Ishikawa (cell line): Measurements from ENCODE around the gene GALNT6.

Experiments
- CEBPB ChIP-seq: IDR thresholded peaks from 2 replicates; pipeline ENCODE4 v1.6.1; 2012
- CREB1 ChIP-seq: IDR thresholded peaks from 2 replicates; pipeline ENCODE4 v1.6.1; 2012; ENCODE audit warnings: low read depth
- EGR1 ChIP-seq: IDR thresholded peaks from 2 replicates; pipeline ENCODE4 v1.6.1; 2012
- EP300 ChIP-seq: IDR thresholded peaks from 2 replicates; pipeline ENCODE4 v1.6.1; 2012; ENCODE audit warnings: borderline replicate concordance
- FOXM1 ChIP-seq: IDR thresholded peaks from 2 replicates; pipeline ENCODE4 v1.6.1; 2012; ENCODE audit warnings: low read depth, borderline replicate concordance
- NFIC ChIP-seq: IDR thresholded peaks from 2 replicates; pipeline ENCODE4 v1.6.1; 2012
- RAD21 ChIP-seq: IDR thresholded peaks from 2 replicates; pipeline ENCODE4 v1.6.1; 2012; ENCODE audit warnings: low read depth
- TAF1 ChIP-seq: IDR thresholded peaks from 2 replicates; pipeline ENCODE4 v1.6.1; 2012; ENCODE audit warnings: low read depth, mild to moderate bottlenecking
- TCF12 ChIP-seq: IDR thresholded peaks from 2 replicates; pipeline ENCODE4 v1.6.1; 2012; ENCODE audit warnings: low read depth
- TEAD4 ChIP-seq: IDR thresholded peaks from 2 replicates; pipeline ENCODE4 v1.6.1; 2012
- YY1 ChIP-seq: IDR thresholded peaks from 2 replicates; pipeline ENCODE4 v1.6.1; 2012; ENCODE audit warnings: low read depth
- ZBTB7A ChIP-seq: IDR thresholded peaks from 2 replicates; pipeline ENCODE4 v1.6.1; 2012; ENCODE audit warnings: low read depth
- TF ChIP-seq, protein P1 (sequence below): IDR thresholded peaks from 2 replicates; pipeline ENCODE4 v1.6.1; 2012
- TF ChIP-seq, protein P2 (sequence below): IDR thresholded peaks from 2 replicates; pipeline ENCODE4 v1.6.1; 2012
- TF ChIP-seq, protein P3 (sequence below): IDR thresholded peaks from 2 replicates; pipeline ENCODE4 v1.6.1; 2012; ENCODE audit warnings: low read depth, mild to moderate bottlenecking

GALNT6 gene

DNA sequence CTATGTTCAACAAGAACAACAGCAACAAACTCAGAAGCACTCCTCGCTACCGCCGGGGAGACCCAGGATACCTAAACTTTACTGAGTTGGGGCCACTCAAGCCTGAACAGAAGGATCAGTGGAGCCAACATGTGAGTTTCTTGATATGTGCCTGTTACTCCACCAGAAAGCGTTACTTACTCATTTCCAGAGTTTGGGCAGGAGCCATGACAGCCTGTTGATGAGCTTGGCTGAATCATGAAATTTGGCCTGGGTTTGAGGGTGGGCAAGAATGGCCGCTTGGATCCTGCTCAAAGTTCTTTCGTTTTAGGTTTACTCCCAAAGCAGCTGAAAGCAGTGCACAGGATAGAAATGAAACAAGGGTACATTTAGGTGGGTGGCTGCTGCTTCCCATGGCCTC, 12.0 kb upstream of the GALNT6 start:
- TF ChIP-seq FOXM1 = no peak
- no peak for TF ChIP-seq ZBTB7A
- no peak for TF ChIP-seq CEBPB
- TF ChIP-seq EGR1 = no peak
- TF ChIP-seq EP300 = no peak
- no peak for TF ChIP-seq CREB1
- TF ChIP-seq NFIC = no peak
- TF ChIP-seq TAF1 = no peak
- TF ChIP-seq, protein P1, sequence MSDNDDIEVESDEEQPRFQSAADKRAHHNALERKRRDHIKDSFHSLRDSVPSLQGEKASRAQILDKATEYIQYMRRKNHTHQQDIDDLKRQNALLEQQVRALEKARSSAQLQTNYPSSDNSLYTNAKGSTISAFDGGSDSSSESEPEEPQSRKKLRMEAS = no peak
- TF ChIP-seq YY1 = no peak
- TF ChIP-seq TEAD4 = no peak
- TF ChIP-seq, protein P2, sequence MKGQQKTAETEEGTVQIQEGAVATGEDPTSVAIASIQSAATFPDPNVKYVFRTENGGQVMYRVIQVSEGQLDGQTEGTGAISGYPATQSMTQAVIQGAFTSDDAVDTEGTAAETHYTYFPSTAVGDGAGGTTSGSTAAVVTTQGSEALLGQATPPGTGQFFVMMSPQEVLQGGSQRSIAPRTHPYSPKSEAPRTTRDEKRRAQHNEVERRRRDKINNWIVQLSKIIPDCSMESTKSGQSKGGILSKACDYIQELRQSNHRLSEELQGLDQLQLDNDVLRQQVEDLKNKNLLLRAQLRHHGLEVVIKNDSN = no peak
- TF ChIP-seq RAD21 = no peak
- TF ChIP-seq, protein P3, sequence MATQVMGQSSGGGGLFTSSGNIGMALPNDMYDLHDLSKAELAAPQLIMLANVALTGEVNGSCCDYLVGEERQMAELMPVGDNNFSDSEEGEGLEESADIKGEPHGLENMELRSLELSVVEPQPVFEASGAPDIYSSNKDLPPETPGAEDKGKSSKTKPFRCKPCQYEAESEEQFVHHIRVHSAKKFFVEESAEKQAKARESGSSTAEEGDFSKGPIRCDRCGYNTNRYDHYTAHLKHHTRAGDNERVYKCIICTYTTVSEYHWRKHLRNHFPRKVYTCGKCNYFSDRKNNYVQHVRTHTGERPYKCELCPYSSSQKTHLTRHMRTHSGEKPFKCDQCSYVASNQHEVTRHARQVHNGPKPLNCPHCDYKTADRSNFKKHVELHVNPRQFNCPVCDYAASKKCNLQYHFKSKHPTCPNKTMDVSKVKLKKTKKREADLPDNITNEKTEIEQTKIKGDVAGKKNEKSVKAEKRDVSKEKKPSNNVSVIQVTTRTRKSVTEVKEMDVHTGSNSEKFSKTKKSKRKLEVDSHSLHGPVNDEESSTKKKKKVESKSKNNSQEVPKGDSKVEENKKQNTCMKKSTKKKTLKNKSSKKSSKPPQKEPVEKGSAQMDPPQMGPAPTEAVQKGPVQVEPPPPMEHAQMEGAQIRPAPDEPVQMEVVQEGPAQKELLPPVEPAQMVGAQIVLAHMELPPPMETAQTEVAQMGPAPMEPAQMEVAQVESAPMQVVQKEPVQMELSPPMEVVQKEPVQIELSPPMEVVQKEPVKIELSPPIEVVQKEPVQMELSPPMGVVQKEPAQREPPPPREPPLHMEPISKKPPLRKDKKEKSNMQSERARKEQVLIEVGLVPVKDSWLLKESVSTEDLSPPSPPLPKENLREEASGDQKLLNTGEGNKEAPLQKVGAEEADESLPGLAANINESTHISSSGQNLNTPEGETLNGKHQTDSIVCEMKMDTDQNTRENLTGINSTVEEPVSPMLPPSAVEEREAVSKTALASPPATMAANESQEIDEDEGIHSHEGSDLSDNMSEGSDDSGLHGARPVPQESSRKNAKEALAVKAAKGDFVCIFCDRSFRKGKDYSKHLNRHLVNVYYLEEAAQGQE = no peak

DNA sequence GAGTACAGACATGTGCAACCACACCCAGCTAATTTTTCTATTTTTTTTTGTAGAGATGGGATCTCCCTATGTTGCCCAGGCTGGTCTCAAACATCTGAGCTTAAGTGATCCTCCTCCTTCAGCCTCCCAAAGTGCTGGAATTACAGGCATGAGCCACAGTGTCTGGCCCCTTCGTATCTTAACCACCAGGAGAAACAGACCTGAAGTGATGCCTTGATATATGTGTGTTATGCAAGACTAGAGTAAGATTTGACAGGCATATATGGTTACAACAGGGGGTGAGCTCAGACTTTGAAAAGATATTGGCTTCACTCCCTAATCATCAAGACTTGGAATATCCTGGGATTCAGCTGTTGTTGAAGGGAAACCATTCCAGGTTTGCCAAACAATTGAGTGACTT, 10.7 kb upstream of the GALNT6 start:
- TF ChIP-seq TCF12 = no peak
- TF ChIP-seq TEAD4 = no peak
- TF ChIP-seq EP300 = no peak
- TF ChIP-seq, protein P2 = no peak
- TF ChIP-seq FOXM1 = no peak
- TF ChIP-seq EGR1 = no peak
- no peak for TF ChIP-seq RAD21
- TF ChIP-seq CEBPB = no peak
- no peak for TF ChIP-seq TAF1

DNA sequence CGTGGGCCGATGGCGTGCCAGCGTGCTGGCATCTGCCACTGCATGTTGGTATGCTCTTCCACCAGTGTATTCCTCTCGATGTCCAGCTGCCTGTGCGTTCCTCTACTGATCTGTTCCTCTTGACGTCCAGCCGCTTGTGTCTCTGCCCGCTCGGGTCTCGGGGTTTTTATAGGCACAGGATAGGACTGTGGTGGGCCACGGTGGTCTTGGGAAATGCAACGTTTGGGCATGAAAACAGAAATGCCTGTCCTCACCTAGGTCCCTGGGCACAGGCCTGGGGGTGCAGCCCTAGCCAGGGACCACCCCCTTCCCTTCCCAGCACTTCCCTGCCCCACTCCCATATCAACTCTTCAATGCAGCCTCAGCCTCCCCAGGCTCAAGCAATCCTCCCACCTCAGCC, 10.3 kb upstream of the GALNT6 start:
- TF ChIP-seq EGR1 (no peak), NFIC (no peak), TCF12 (no peak), CEBPB (no peak)
- TF ChIP-seq, protein P3 = no peak

DNA sequence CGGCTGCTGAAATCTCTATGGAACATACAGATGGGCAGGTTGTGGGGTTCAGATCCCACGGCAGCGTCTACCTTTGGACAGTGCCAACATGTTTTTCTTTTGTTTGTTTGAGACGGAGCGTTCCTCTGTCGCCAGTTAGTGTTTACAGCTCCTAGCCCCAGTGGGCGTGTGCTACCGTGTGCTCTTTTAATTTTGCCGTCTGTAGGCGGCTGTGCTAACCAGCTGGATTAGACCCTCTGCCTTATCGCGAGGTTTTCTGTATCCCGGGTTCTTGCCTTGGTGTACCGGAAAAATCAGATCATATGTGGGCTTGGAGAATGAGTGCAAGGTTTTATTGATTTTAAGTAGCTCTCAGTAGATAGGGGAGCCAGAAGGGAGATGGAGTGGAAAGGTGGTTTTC, 9.8 kb upstream of the GALNT6 start:
- TF ChIP-seq FOXM1 (no peak), TAF1 (no peak), TEAD4 (no peak), YY1 (no peak), EP300 (no peak), RAD21 (no peak), EGR1 (no peak), TCF12 (no peak), ZBTB7A (no peak), CEBPB (no peak), NFIC (no peak), CREB1 (no peak)
- TF ChIP-seq, protein P2 = no peak
- TF ChIP-seq, protein P3 = no peak
- TF ChIP-seq, protein P1 = no peak

DNA sequence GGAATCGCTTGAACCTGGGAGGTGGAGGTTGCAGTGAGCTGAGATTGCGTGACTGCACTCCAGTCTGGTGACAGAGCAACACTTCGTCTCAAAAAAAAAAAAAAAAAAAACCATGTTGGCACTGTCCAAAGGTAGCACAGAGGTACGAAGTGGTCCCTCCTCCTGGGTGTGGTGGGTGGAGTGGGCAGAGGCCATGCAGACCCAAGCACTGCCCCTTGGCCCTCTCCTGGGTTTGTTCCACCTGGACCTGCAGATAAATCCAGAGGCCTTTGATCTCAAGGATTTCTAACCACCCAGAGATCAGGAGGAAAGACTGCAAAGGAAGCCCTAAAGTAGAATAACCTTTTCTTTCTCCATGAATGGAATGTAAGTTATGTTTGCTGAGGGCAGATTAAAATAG, 8.7 kb upstream of the GALNT6 start:
- no peak for TF ChIP-seq ZBTB7A
- TF ChIP-seq TEAD4 = no peak
- no peak for TF ChIP-seq EGR1
- no peak for TF ChIP-seq TCF12
- no peak for TF ChIP-seq EP300
- TF ChIP-seq CEBPB = no peak
- no peak for TF ChIP-seq FOXM1
- TF ChIP-seq, protein P3 = no peak
- no peak for TF ChIP-seq NFIC
- TF ChIP-seq, protein P2 = no peak
- TF ChIP-seq, protein P1 = no peak
- no peak for TF ChIP-seq YY1
- TF ChIP-seq CREB1 = no peak
- no peak for TF ChIP-seq RAD21
- no peak for TF ChIP-seq TAF1
